Camera-type eye (tissue), 1 donor: ENCODE data around the gene UTS2R. TPM values are rescaled to one million over a fixed set of nuclear protein-coding genes. Genes with fewer than 3 reads are reported as not detected.

Experiments
- total RNA-seq: library from RNA; depleted of rRNA; stranded (reverse); fragments of >200 nt; gene quantifications from one replicate; pipeline ENCODE4 v1.2.3, GENCODE V29; 2014

Gene UTS2R
- total RNA-seq, result 3.2 TPM

DNA sequence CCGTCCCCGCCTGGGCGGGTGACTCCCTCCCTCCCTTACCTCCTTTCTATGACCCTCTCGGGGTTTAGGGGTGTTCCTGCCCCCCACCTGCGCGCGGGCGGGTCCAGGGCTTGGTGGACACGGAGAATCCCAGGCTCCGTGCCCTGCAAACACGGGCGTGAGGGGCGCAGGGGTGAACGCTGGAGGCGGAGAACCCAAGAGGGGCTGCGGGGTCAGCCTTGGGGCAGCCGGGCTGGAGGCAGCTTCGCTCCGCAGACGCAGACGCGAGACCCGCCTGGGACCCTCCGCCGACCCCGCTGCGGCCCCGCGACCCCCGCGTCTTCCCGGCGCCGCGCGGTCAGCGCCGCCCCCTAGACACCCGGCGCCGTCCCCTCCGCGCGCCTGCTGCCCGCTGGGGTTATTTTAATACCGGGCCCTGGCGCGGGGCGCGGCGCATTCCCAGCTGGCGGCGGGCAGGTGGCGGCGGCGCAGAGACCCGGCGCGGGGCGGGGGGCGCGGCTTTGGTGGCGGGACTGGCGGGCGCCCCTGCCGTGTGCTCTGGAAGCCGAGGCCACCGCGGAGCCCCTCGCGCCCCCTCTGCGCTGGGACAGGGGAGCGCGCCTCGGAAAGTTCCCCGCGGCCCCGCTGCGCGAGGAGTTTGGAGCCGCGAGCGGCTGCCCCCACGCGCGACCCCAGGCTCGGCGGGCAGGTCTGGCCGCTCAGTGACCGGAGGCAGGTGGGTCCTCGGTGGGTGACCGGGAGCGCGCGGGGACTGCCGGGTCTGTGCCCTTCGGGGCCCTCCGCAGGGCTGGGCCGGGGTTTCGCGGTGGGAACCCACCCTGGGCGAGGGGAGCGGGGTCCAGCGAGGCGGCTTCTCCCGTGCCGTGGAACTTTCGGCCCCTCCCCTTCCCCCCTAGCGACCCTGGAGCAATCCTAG, at the start of gene UTS2R:
Gene UTS2R, plus strand, starts transcription at position 433 of the 916 bp plus-strand sequence. CDS start 2,560 bp downstream, outside the sequence.

DNA sequence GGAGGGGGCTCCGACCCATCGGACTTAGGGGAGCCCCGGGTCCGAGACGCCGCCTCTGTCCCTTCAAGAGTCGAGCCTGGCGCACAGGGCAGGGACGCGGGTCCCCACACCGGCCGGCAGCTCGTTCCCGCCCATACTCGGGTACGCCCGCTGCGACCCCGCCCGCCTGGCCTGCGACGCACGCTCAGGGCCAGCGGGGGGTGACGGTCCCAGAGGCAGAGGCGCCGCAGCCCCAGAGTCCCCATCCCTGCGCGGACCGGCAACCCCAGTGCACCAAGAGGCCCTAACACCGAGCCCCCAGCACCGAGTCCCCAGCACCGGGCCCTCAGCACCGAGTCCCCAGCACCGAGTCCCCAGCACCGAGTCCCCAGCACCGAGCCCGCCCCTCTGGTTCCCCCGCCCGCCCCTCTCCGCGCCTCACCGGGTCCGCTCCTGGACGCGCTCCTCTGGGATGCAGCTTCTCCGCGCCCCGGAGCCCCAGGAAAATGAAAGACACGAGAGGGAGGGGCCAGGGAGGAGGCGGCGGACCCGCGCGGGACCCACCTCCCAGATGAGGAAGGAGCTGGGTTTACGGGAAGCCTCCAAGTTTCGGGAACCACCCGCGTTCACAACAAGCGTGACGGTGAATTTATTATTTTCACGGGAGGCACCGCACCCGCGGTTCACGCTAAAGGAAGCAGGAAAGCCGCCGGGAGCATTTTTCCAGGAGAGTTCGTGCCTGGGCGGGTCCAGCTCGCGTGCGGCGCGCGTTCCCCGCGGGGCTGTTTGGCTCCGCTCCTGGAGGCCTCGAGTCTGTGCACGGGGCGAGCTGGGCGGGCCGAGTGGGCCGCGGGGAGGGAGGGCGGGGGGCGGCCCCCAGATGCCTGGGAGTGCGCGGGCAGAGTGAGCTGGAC, 38.0 kb upstream of the UTS2R start, which contains the start of gene SECTM1:
Gene SECTM1, minus strand, starts transcription at position 488 of the 893 bp plus-strand sequence. CDS start 6,526 bp downstream, outside the sequence.

DNA sequence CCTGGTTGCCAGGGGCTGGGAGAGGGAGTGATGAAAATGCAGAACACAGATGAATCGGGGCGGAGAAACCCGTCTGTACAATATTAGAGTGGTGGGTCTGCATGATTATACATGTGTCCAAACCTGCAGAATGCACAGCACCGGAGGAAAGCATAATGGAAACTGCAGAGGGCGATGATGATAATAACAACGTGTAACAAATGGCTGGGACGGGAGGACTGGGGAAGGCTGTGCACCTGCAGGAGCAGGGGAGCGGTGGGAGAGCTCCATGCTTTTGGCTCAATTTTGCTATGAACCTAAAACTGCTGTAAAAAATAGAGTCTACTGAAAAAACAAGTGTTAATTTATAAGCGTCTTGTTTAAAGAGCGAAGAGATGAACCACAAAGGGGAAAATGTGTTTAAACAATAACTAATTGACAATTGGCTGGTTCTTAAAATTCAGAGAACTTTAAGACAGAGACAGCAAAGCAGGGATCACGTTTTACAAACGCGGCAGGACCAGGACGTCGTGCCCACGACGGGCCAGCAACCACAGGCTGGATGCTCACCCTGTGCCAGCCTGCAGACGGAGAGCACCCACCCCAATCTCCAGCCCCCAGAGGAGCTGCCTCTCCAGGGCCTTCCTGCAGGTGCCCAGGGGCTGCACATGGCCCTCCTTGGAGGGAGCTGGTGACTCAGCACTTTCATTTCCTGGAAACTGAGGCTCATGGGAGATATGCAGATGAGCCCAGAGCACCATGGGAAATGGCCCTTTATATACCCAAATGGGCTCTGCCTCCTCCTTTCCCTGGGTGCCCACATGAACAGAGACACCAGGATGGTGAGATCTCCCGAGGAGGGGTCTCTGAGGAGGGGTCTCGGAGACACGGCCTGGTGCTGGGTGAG, 12.9 kb upstream of the UTS2R start, which contains the start of gene TEX19:
Gene TEX19, plus strand, starts transcription at position 783 of the 886 bp plus-strand sequence. CDS start 2,904 bp downstream, outside the sequence.

DNA sequence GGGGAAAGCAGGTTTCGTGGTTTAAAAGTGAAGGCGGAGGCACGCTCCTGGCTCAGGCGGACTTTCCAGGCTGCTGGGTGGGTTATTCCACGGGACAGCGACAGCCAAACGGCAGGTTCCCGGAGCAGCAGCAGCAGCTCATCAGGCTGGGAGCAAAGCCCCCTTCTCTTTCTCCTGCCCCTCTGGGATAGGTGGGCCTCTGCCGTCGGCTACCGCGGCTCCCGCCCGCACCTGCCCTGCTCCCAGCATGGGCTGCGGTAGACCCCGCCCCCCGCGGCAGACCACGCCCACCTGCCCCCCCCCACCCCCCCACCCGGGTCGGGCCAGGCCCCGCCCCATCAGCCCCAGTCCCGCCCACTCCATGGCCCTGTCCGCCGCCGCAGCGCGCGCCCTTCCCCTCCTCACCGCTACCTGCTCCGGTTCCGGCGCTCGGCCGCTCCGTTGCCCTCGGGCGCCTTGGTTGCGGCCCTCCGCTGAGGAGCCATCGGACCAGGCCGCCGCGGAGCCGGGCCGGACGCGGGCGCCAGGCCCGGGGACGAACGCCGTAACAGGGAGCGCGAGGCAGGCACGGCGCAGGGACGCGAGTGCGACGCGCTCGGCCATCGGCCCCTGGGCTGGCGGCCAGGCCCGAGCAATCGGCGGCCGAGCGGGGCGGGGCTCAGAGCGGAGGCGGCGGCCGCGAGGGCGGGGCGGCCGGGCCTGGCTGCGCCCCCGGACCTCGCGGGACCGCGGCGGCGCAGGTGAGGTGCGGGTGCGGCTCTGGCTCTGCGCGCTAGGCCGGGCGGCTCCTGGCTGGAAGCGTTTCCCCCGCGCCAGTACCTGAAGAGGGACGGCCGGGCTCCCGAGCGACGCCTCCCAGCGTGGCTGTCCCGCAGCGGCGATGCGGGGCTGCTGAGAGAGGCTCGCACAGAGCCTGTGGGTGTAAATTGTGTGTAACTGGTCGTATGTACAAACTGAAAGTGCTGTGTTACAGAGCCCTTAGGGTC, 46.7 kb downstream of the UTS2R start, which contains the start of the genes HEXD and OGFOD3:
Gene HEXD, plus strand, starts transcription at position 347 of the 986 bp plus-strand sequence. CDS start 1,453 bp downstream, outside the sequence.
Gene OGFOD3, minus strand, starts transcription at position 586 of the 986 bp plus-strand sequence. Its CDS starts 101 bp downstream, at position 485.

Other genes starting within 250 kb of the UTS2R start
- gene CCDC57, start 158.9 kb upstream of the UTS2R start, total RNA-seq, result 50.9 TPM
- 29.2 TPM for gene SLC16A3, start 142.7 kb upstream of the UTS2R start, total RNA-seq
- 82.4 TPM for gene CSNK1D, start 98.1 kb upstream of the UTS2R start, total RNA-seq
- gene CD7, start 54.2 kb upstream of the UTS2R start, total RNA-seq, result 0.99 TPM
- 6.6 TPM for gene SECTM1, start 38.0 kb upstream of the UTS2R start, total RNA-seq
- not detected for gene TEX19, start 12.5 kb upstream of the UTS2R start, total RNA-seq
- 42.7 TPM for gene HEXD, start 46.6 kb downstream of the UTS2R start, total RNA-seq
- 32.9 TPM for gene OGFOD3, start 46.8 kb downstream of the UTS2R start, total RNA-seq
- gene CYBC1, start 79.0 kb downstream of the UTS2R start, total RNA-seq, result 54.4 TPM
- 78.2 TPM for gene NARF, start 87.0 kb downstream of the UTS2R start, total RNA-seq
- 43.0 TPM for gene FOXK2, start 148.0 kb downstream of the UTS2R start, total RNA-seq